H1 (cell line): Measurements from ENCODE around the gene STK11. TPM values are rescaled to one million over a fixed set of nuclear protein-coding genes. Genes with fewer than 3 reads are reported as not detected.

Source experiments
- ATF2 ChIP-seq: IDR thresholded peaks from 2 replicates; pipeline ENCODE4 v1.6.1; 2012; ENCODE audit warnings: low read length, inconsistent platforms
- BACH1 ChIP-seq: IDR thresholded peaks from 2 replicates; pipeline ENCODE4 v1.6.1; 2012; ENCODE audit warnings: low read length, improper control_type of control experiment
- CBX8 ChIP-seq: fragments of 300-800, 300-1000 bp; sonication (generic); IDR thresholded peaks from 2 replicates; pipeline ENCODE4 v1.7.1; 2016; ENCODE audit warnings: low read depth, low read length, borderline replicate concordance
- CTBP2 ChIP-seq: IDR thresholded peaks from 2 replicates; pipeline ENCODE4 v1.7.0; 2011; ENCODE audit warnings: borderline replicate concordance, mild to moderate bottlenecking, moderate library complexity, mixed read lengths, low read length; ENCODE audit not compliant: insufficient read depth, insufficient read length
- CTCF ChIP-seq, 3 experiments: IDR thresholded peaks; 1 replicate in 2 of 3; 2 replicates in 1 of 3; pipeline versions ENCODE4 v1.5.1 to v1.6.1; 2011; ENCODE audit warnings: low read length in 3 of 3, mild to moderate bottlenecking in 3 of 3, inconsistent platforms in 2 of 3, low read depth in 1 of 3, moderate library complexity in 1 of 3; ENCODE audit not compliant: insufficient read depth in 1 of 3; ENCODE audit errors: control extremely low read depth in 1 of 3
- HDAC2 ChIP-seq, 2 experiments: fragments of 300-600 bp in 1 of 2; sonication (generic) in 1 of 2; IDR thresholded peaks; 2 replicates each; pipeline ENCODE4 v1.6.1; 2011 to 2012; ENCODE audit warnings: low read depth in 2 of 2, low read length in 2 of 2, mild to moderate bottlenecking in 2 of 2, moderate library complexity in 2 of 2, borderline replicate concordance in 1 of 2, inconsistent platforms in 1 of 2
- HDAC6 ChIP-seq: IDR thresholded peaks from one replicate; pipeline ENCODE4 v1.7.1; 2012; ENCODE audit warnings: low read depth, mild to moderate bottlenecking, inconsistent platforms, low read length, moderate library complexity
- JUN ChIP-seq: IDR thresholded peaks from 2 replicates; pipeline ENCODE4 v1.6.1; 2011; ENCODE audit warnings: low read depth, mild to moderate bottlenecking, improper control_type of control experiment, low read length
- KDM1A ChIP-seq: fragments of 200-600, 300-600 bp; sonication (generic); IDR thresholded peaks from 2 replicates; pipeline ENCODE4 v1.7.1; 2016; ENCODE audit warnings: mild to moderate bottlenecking, low read length, borderline replicate concordance
- KDM5A ChIP-seq: fragments of 200-600 bp; IDR thresholded peaks from 2 replicates; pipeline ENCODE4 v1.7.1; 2012; ENCODE audit warnings: mild to moderate bottlenecking, low read length, inconsistent platforms, mixed read lengths
- MAX ChIP-seq: IDR thresholded peaks from 2 replicates; pipeline ENCODE4 v1.6.1; 2012; ENCODE audit warnings: inconsistent platforms
- NRF1 ChIP-seq: IDR thresholded peaks from 2 replicates; pipeline ENCODE4 v1.6.1; 2011; ENCODE audit warnings: mild to moderate bottlenecking, low read depth, low read length, improper control_type of control experiment
- POLR2A ChIP-seq, 2 experiments: IDR thresholded peaks; 1 replicate in 1 of 2; 2 replicates in 1 of 2; pipeline ENCODE4 v1.6.1; 2011; ENCODE audit warnings: low read depth in 2 of 2, low read length in 2 of 2, mild to moderate bottlenecking in 2 of 2; ENCODE audit errors: control extremely low read depth in 1 of 2
- RNF2 ChIP-seq: fragments of 200-900, 300-1000 bp; sonication (generic); IDR thresholded peaks from 2 replicates; pipeline ENCODE4 v1.7.1; 2016; ENCODE audit warnings: borderline replicate concordance, low read depth, mild to moderate bottlenecking, antibody characterized with exemption, low read length; ENCODE audit not compliant: poor library complexity, severe bottlenecking; ENCODE audit errors: missing control alignments
- SAP30 ChIP-seq: fragments of 300-600 bp; sonication (generic); IDR thresholded peaks from 2 replicates; pipeline ENCODE4 v1.7.1; 2012; ENCODE audit warnings: low read length, moderate library complexity, mild to moderate bottlenecking, inconsistent platforms; ENCODE audit not compliant: insufficient read depth, insufficient replicate concordance
- SP2 ChIP-seq: IDR thresholded peaks from 2 replicates; pipeline ENCODE4 v1.6.1; 2012; ENCODE audit warnings: mild to moderate bottlenecking, low read length, inconsistent platforms
- SRF ChIP-seq: IDR thresholded peaks from 2 replicates; pipeline ENCODE4 v1.6.1; 2011; ENCODE audit warnings: mild to moderate bottlenecking, low read depth, low read length, moderate library complexity
- TAF1 ChIP-seq: IDR thresholded peaks from 2 replicates; pipeline ENCODE4 v1.6.1; 2011; ENCODE audit warnings: mild to moderate bottlenecking, low read depth, low read length
- ZNF274 ChIP-seq: IDR thresholded peaks from 2 replicates; pipeline ENCODE4 v1.7.0; 2012; ENCODE audit warnings: low read length, borderline replicate concordance; ENCODE audit errors: extremely low read depth
- polyA plus RNA-seq, 7 experiments: library from polyadenylated mRNA; depleted of rRNA in 3 of 7; stranded (reverse) in 5 of 7; unstranded in 2 of 7; fragments of >200 nt in 5 of 7; fragments of 200-250 nt in 2 of 7; gene quantifications; 1 replicate in 5 of 7; 2 replicates in 1 of 7; 4 replicates in 1 of 7; pipeline versions ENCODE4 v1.2.1 to v1.2.3, GENCODE V29; 2011 to 2013; ENCODE audit warnings: missing spikeins in 2 of 7, mixed read lengths in 2 of 7
- total RNA-seq: library from RNA; stranded (reverse); fragmentation: NEBNext Ultra II Directional; extraction: Animal tissue kit (Norgen Biotek cat#: 25700); gene quantifications from 2 replicates; pipeline ENCODE4 v1.2.1, GENCODE V29; 2021

The STK11 gene
- total and polyA plus RNA-seq, 2 of the 8 experiments (the other 6 are each of a cell fraction or from before 2014, with no cell fraction given), result 45.3 to 70.7 TPM

- TF ChIP-seq NRF1 (no peak), KDM1A (peak; percentile 70; the same call in 1 of the 2 replicates), ZNF274 (no peak), SP2 (no peak), JUN (no peak), ATF2 (no peak), CTBP2 (no peak), KDM5A (no peak), POLR2A (IDR thresholded peaks at IDR 0.05; ENCODE audit: control extremely low read depth in 1 of 2, low read depth in 2 of 2, low read length in 2 of 2) (no peak), CBX8 (no peak), SRF (no peak), RNF2 (no peak), SAP30 (no peak), BACH1 (no peak), HDAC2 (IDR thresholded peaks at IDR 0.05; ENCODE audit: borderline replicate concordance in 1 of 2, low read depth in 2 of 2, low read length in 2 of 2) (0 out of 4 replicates have a peak, but pooled peaks of 1 of the 2 experiments have one; percentile 67), TAF1 (no peak), HDAC6 (no peak), MAX (no peak), CTCF (IDR thresholded peaks at IDR 0.05; ENCODE audit: control extremely low read depth in 1 of 3, insufficient read depth in 1 of 3, low read depth in 1 of 3, low read length in 3 of 3) (peak in 2 of 3 experiments; percentile 5 to 12; a peak in 2 of 4 replicates)
Measured at GRCh38 chr19:1177322-1178114, 28.1 kb upstream of the STK11 start (continued).
